ENCODE results near the gene ENAH. TPM values are rescaled to one million over a fixed set of nuclear protein-coding genes. Genes with fewer than 3 reads are reported as not detected.

ENAH gene
- total and polyA plus RNA-seq, 9 of the 15 experiments (the other 6 are each of a cell fraction or from before 2014, with no cell fraction given) = 0.03 to 1.2 (median 0.15) TPM

DNA sequence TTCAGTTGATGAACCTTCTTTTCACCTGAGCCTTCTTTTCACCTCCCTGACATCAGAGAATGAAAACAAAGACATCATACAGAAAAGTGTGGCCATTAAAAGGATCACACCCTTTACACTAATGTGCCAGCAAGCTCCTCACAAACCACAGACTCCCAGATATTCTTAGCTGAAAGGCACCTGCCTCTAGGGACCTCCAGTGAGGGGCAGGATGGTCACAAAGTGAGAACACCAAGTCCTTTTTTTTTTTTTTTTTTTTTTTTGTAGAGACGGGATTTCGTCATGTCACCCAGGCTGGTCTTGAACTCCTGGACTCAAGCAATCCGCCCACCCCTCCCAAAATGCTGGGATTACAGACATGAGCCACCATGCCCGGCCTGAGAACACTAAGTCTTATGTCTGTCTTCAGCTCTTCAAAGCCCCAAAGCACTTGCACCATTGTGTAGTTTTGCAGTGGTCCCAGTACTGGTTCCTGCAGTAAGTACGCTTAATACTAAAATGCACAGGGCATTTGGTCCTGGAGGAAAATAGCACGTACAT lies 166.9 kb downstream of the ENAH start:
- 0 out of 2 replicates have a peak, but pooled peaks have one; percentile 16 for TF ChIP-seq CEBPB (tag; IDR thresholded peaks at IDR 0.05)
- no peak for TF ChIP-seq MAFF (IDR thresholded peaks at IDR 0.05; ENCODE audit: low read length)
- no peak for TF ChIP-seq ETV5 (CRISPR knock-in tag; IDR thresholded peaks at IDR 0.05; ENCODE audit: low read depth)
- no peak for TF ChIP-seq CBFA2T3 (IDR thresholded peaks at IDR 0.05)
- TF ChIP-seq SREBF1 (IDR thresholded peaks at IDR 0.05; ENCODE audit: borderline replicate concordance, low read depth, low read length) = no peak
- H3K79me2 ChIP-seq (ENCODE audit: control insufficient read depth, insufficient read depth, low read length) = no peaks in the 10 kb centered on the region
- FAIRE-seq = no peak
- 0 out of 2 replicates have a peak, but pooled peaks cover 5% of the 10 kb centered on the region for H4K20me1 ChIP-seq (replicated peaks; ENCODE audit: control insufficient read depth, insufficient read depth, low read length)
- ChIA-PET POLR2A (interaction anchor here (0.5 to 0.7 kb wide), 4 partner anchors 172 to 487 kb away, joined by 3 to 4 read pairs (median 3); no protein-coding TSS in a partner anchor), CTCF (ENCODE audit: low intra/inter-chr PET ratio) (no interaction called here)
- H3K9ac ChIP-seq (ENCODE audit: insufficient read depth in 1 of 2, low read depth in 2 of 2, low read length in 2 of 2) = no peak overlapping the region
- H3K27me3 ChIP-seq (ENCODE audit: control insufficient read depth in 2 of 2, insufficient read depth in 2 of 2, low read length in 2 of 2) = peaks cover 69 to 81% of the 10 kb centered on the region in 2 experiments
- H3K36me3 ChIP-seq (ENCODE audit: control insufficient read depth, insufficient read depth, low read length) = no peaks in the 10 kb centered on the region
- BruUV-seq (replicated peaks) = no TSS peak
- intact Hi-C loops (cut with micrococcal nuclease) (no loop called here), in situ Hi-C loops (cut with MboI) (no loop called here)
- no peak for ATAC-seq
- WGBS (ENCODE audit: insufficient coverage, low coverage, missing lambda C conversion rate) = 5% methylated on average over 4 of the region's 6 CpGs
- no peak overlapping the region for H3K4me3 ChIP-seq
- no peaks in the 10 kb centered on the region for H3K9me1 ChIP-seq (ENCODE audit: control insufficient read depth, insufficient read depth, low read length)
- H3K27ac ChIP-seq (ENCODE audit: extremely low read depth, low read depth, low read length) = no peak overlapping the region
- no peak overlapping the region for H2AFZ ChIP-seq (ENCODE audit: low read depth, low read length)
- H3K9me3 ChIP-seq (replicated peaks; ENCODE audit: control insufficient read depth, insufficient read depth, low read depth, low read length) = no peaks in the 10 kb centered on the region
- H3K4me2 ChIP-seq (ENCODE audit: insufficient read depth, low read length) = no peak overlapping the region
- no peak for DNase-seq (ENCODE audit: extremely low read depth in 1 of 4, low spot score in 3 of 4)
- H3K4me1 ChIP-seq (replicated peaks in 1 of 2; ENCODE audit: control insufficient read depth in 2 of 2, insufficient read depth in 2 of 2, low read length in 2 of 2) = no peaks in the 10 kb centered on the region; a peak in 2 of 5 replicates

DNA sequence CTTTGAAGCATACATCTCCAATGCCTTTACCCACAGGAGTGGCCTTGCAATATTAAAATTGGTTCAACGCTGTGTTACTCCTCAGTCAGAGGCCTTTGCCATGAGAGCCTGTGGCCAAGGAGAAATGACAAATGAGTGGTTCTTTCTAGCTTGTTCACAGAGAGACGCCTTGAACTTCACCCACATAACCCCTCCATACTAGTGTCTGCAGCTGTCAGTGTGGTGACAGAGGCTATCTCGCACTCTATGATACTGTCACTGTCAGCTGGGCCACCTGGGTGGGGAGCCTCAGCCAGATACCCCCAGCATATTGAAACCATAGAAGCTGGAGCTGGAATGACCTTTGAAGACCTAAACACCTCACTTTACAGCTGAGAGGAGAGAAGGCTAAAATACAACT lies 167.7 kb downstream of the ENAH start:
- intact Hi-C loops (cut with micrococcal nuclease) = no loop called here
- ATAC-seq (no peak), DNase-seq (ENCODE audit: extremely low read depth in 1 of 4, low spot score in 3 of 4) (no peak), FAIRE-seq (no peak)
- CTCF ChIA-PET (ENCODE audit: low intra/inter-chr PET ratio) = no interaction called here
- H3K36me3 ChIP-seq (ENCODE audit: control insufficient read depth, insufficient read depth, low read length) = no peaks in the 10 kb centered on the region
- POLR2A ChIA-PET = interaction anchor here (0.6 to 2.0 kb wide), 4 partner anchors 292 to 490 kb away, joined by 3 to 6 read pairs (median 4); no protein-coding TSS in a partner anchor
- H3K27me3 ChIP-seq (ENCODE audit: control insufficient read depth in 2 of 2, insufficient read depth in 2 of 2, low read length in 2 of 2) = peaks cover 66 to 81% of the 10 kb centered on the region in 2 experiments
- 2% methylated on average over 3 of the region's 3 CpGs for WGBS (ENCODE audit: insufficient coverage, low coverage, missing lambda C conversion rate)
- 0 out of 2 replicates have a peak, but pooled peaks cover 11% of the 10 kb centered on the region for H4K20me1 ChIP-seq (replicated peaks; ENCODE audit: control insufficient read depth, insufficient read depth, low read length)
- H2AFZ ChIP-seq (ENCODE audit: low read depth, low read length) = no peak overlapping the region
- H3K4me1 ChIP-seq (replicated peaks in 1 of 2; ENCODE audit: control insufficient read depth in 2 of 2, insufficient read depth in 2 of 2, low read length in 2 of 2) = no peaks in the 10 kb centered on the region; a peak in 2 of 5 replicates
- no peak overlapping the region for H3K4me3 ChIP-seq
- H3K79me2 ChIP-seq (ENCODE audit: control insufficient read depth, insufficient read depth, low read length) = no peaks in the 10 kb centered on the region
- in situ Hi-C loops (cut with MboI) = no loop called here
- H3K9ac ChIP-seq (ENCODE audit: insufficient read depth in 1 of 2, low read depth in 2 of 2, low read length in 2 of 2) = no peak overlapping the region
- no peak overlapping the region for H3K27ac ChIP-seq (ENCODE audit: extremely low read depth, low read depth, low read length)
- no TSS peak for BruUV-seq (replicated peaks)
- no peak overlapping the region for H3K4me2 ChIP-seq (ENCODE audit: insufficient read depth, low read length)
- H3K9me3 ChIP-seq (replicated peaks; ENCODE audit: control insufficient read depth, insufficient read depth, low read depth, low read length) = no peaks in the 10 kb centered on the region
- no peaks in the 10 kb centered on the region for H3K9me1 ChIP-seq (ENCODE audit: control insufficient read depth, insufficient read depth, low read length)
- TF ChIP-seq SETDB1 (IDR thresholded peaks at IDR 0.05; ENCODE audit: low read length) = no peak
- TF ChIP-seq, protein P1, sequence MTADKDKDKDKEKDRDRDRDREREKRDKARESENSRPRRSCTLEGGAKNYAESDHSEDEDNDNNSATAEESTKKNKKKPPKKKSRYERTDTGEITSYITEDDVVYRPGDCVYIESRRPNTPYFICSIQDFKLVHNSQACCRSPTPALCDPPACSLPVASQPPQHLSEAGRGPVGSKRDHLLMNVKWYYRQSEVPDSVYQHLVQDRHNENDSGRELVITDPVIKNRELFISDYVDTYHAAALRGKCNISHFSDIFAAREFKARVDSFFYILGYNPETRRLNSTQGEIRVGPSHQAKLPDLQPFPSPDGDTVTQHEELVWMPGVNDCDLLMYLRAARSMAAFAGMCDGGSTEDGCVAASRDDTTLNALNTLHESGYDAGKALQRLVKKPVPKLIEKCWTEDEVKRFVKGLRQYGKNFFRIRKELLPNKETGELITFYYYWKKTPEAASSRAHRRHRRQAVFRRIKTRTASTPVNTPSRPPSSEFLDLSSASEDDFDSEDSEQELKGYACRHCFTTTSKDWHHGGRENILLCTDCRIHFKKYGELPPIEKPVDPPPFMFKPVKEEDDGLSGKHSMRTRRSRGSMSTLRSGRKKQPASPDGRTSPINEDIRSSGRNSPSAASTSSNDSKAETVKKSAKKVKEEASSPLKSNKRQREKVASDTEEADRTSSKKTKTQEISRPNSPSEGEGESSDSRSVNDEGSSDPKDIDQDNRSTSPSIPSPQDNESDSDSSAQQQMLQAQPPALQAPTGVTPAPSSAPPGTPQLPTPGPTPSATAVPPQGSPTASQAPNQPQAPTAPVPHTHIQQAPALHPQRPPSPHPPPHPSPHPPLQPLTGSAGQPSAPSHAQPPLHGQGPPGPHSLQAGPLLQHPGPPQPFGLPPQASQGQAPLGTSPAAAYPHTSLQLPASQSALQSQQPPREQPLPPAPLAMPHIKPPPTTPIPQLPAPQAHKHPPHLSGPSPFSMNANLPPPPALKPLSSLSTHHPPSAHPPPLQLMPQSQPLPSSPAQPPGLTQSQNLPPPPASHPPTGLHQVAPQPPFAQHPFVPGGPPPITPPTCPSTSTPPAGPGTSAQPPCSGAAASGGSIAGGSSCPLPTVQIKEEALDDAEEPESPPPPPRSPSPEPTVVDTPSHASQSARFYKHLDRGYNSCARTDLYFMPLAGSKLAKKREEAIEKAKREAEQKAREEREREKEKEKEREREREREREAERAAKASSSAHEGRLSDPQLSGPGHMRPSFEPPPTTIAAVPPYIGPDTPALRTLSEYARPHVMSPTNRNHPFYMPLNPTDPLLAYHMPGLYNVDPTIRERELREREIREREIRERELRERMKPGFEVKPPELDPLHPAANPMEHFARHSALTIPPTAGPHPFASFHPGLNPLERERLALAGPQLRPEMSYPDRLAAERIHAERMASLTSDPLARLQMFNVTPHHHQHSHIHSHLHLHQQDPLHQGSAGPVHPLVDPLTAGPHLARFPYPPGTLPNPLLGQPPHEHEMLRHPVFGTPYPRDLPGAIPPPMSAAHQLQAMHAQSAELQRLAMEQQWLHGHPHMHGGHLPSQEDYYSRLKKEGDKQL (CRISPR knock-in tag; IDR thresholded peaks at IDR 0.05; ENCODE audit: borderline replicate concordance) = no peak
- no peak for TF ChIP-seq RBM39 (optimal IDR thresholded peaks at IDR 0.05; ENCODE audit: low read depth, low read length)
- no peak for TF ChIP-seq ZNF280A (IDR thresholded peaks at IDR 0.05; ENCODE audit: low read depth, partially characterized antibody)
